Lung (tissue), 12 donors: ENCODE measurements around the gene RNASE4. TPM values are rescaled to one million over a fixed set of nuclear protein-coding genes. Genes with fewer than 3 reads are reported as not detected.

Experiments used
- ATAC-seq: fragments of 200-7000 bp; cut with Tn5 transposase; one replicate; pipeline ENCODE4 v1.9.1; 2020; ENCODE audit warnings: moderate number of reproducible peaks; ENCODE audit not compliant: insufficient read depth, low FRiP score
- DNase-seq, 3 donors: peaks; one replicate each; pipeline ENCODE4 v3.0.0-alpha.2; 2013 to 2017
- H3K27ac ChIP-seq, 2 donors: one replicate each; pipeline ENCODE4 v1.5.1; 2013; ENCODE audit warnings: mild to moderate bottlenecking in 2 of 2, moderate library complexity in 2 of 2, control low read depth in 1 of 2, inconsistent platforms in 1 of 2, low read depth in 1 of 2, low read length in 1 of 2
- H3K27me3 ChIP-seq, 3 donors: one replicate each; pipeline ENCODE4 v1.5.1; 2013; ENCODE audit warnings: low read length in 2 of 3; ENCODE audit not compliant: control insufficient read depth in 3 of 3, insufficient read depth in 3 of 3
- H3K36me3 ChIP-seq, 4 donors: one replicate each; pipeline ENCODE4 v1.5.1; 2013; ENCODE audit warnings: low read length in 4 of 4, mild to moderate bottlenecking in 1 of 4, moderate library complexity in 1 of 4; ENCODE audit not compliant: control insufficient read depth in 4 of 4, insufficient read depth in 4 of 4
- H3K4me1 ChIP-seq, 5 donors: one replicate each; pipeline ENCODE4 v1.5.1; 2013; ENCODE audit warnings: low read length in 5 of 5, mild to moderate bottlenecking in 2 of 5, moderate library complexity in 1 of 5; ENCODE audit not compliant: control insufficient read depth in 5 of 5, insufficient read depth in 5 of 5
- H3K4me3 ChIP-seq: one replicate; pipeline ENCODE4 v1.5.1; 2013; ENCODE audit warnings: mild to moderate bottlenecking, control low read depth, moderate library complexity
- H3K9ac ChIP-seq, 2 donors: one replicate each; pipeline ENCODE4 v1.5.1; 2013; ENCODE audit warnings: low read length in 2 of 2, control low read depth in 1 of 2; ENCODE audit not compliant: insufficient read depth in 1 of 2
- H3K9me3 ChIP-seq, 4 donors: one replicate each; pipeline ENCODE4 v1.5.1; 2013; ENCODE audit warnings: low read length in 3 of 4, mild to moderate bottlenecking in 1 of 4, moderate library complexity in 1 of 4; ENCODE audit not compliant: control insufficient read depth in 4 of 4, insufficient read depth in 3 of 4
- CTCF ChIP-seq: IDR thresholded peaks from 2 replicates; pipeline ENCODE4 v1.5.1; 2012; ENCODE audit warnings: mild to moderate bottlenecking; ENCODE audit errors: control extremely low read depth, extremely low read depth
- WGBS, 2 donors: extraction: QIAGEN DNeasy Blood & Tissue Kit; methylation state at CpG; one replicate each; pipeline ENCODE4 v1.1.7; 2013; 5-methylcytosine and 5-hydroxymethylcytosine counted together
- polyA plus RNA-seq, 2 donors: library from polyadenylated mRNA; stranded (reverse); fragments of 200-250 nt; gene quantifications; one replicate each; pipeline ENCODE4 v1.2.1, GENCODE V29; 2013
- total RNA-seq, 2 donors: library from RNA; depleted of rRNA in 1 of 2; stranded (reverse); fragments of >200 nt in 1 of 2; gene quantifications; one replicate each; pipeline ENCODE4 v1.2.1, GENCODE V29; 2014 to 2021
- donor health status: control.
- donor health status: control.
- donor health status: Bipolar disorder and iron deficiency.
- donor health status: healthy.
- donor health status: DM: yes; HTN: yes; CAD: no.

Gene RNASE4
- total and polyA plus RNA-seq, 4 donors, result 14.5 to 51.9 (median 28.6) TPM

- no peak for DNase-seq
- H3K36me3 ChIP-seq, result no peaks in the 10 kb centered on the region
- WGBS, 2 donors, result 81 to 92% methylated on average over 2 of the region's 2 CpGs
- no peaks in the 10 kb centered on the region for H3K9me3 ChIP-seq
- no peak for TF ChIP-seq CTCF
- no peak for ATAC-seq
- H3K27ac ChIP-seq, result no peak overlapping the region
- no peak overlapping the region for H3K4me3 ChIP-seq
- H3K27me3 ChIP-seq, result peaks cover 0 to 8% (median 0%) of the 10 kb centered on the region in 3 donors
- no peak overlapping the region for H3K9ac ChIP-seq
- peaks cover 0 to 10% (median 8%) of the 10 kb centered on the region in 5 donors for H3K4me1 ChIP-seq
Observed at GRCh38 chr14:20676072-20676471, 8.3 kb upstream of the RNASE4 start.

DNA sequence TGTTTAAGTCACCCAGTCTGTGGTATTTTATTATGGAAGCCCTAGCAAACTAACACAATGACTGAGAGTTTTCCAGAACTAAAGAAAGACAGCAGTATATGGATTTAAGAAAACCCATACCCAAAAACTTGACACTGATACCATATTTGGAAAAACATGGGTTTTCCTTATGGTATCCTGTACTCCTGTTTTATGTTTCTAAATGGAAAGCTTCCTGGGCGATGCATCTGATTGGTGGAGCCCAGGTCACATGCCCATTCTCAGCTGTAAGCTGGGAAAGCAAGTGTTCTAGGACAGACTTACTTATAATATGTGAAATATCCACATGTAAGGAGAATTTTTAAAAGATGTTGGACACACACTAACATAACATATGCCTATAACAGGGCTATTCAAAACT is 4.5 kb upstream of the RNASE4 start:
- no peak for ATAC-seq
- Histone ChIP-seq H3K27me3 (peaks cover 0 to 6% (median 0%) of the 10 kb centered on the region in 3 donors), H3K9ac (no peak overlapping the region), H3K27ac (no peak overlapping the region), H3K4me3 (no peak overlapping the region), H3K9me3 (no peaks in the 10 kb centered on the region), H3K36me3 (no peaks in the 10 kb centered on the region), H3K4me1 (peaks cover 0 to 15% (median 9%) of the 10 kb centered on the region in 5 donors)
- whole genome bisulfite sequencing, 2 donors, result 86 to 96% methylated on average over 1 of the region's 1 CpG
- no peak for TF ChIP-seq CTCF
- peak in 2 of 3 donors; percentile 30 to 45 for DNase-seq

GRCh38 chr14:20680363-20680762 is 4.0 kb upstream of the RNASE4 start:
- H3K27ac ChIP-seq, result no peak overlapping the region
- H3K9me3 ChIP-seq, result no peaks in the 10 kb centered on the region
- no peak overlapping the region for H3K4me3 ChIP-seq
- TF ChIP-seq CTCF, result no peak
- peaks cover 0 to 20% (median 9%) of the 10 kb centered on the region in 5 donors for H3K4me1 ChIP-seq
- H3K9ac ChIP-seq, result peak overlapping the region in 1 of 2 donors; percentile 99
- 47 to 54% methylated on average over 8 of the region's 8 CpGs for WGBS, 2 donors
- H3K27me3 ChIP-seq, result peaks cover 0 to 6% (median 0%) of the 10 kb centered on the region in 3 donors
- no peaks in the 10 kb centered on the region for H3K36me3 ChIP-seq
- ATAC-seq (no peak), DNase-seq (no peak)

DNA sequence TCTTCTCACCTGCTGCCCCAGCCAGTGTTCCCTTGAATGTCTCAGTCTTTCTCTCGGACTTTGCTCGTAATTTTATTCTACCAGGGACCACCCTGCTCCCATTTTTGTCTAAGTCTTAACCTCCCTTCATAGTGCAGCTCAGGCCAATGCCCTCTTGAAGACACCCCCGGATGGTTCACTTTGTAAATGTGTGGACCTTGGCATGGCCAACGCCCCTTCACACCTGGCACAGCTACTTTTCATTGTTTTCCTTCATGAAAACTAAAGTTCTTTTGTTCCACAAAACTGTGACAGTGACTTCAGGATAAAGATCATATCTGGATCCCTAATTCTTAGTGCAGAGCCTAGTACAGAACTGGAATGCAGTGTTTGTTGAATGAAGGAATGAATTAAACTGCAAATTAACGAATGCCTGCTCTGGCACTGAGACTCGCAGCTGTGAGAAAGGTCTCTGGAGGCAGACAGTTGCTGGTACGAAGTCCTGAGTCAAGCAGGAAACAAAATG is 3.5 kb upstream of the RNASE4 start:
- Histone ChIP-seq H3K4me3 (peak overlapping the region; percentile 32), H3K27ac (peak overlapping the region; percentile 98 to 100), H3K36me3 (no peaks in the 10 kb centered on the region), H3K27me3 (peaks cover 0 to 2% (median 0%) of the 10 kb centered on the region in 3 donors), H3K4me1 (peaks cover 0 to 23% (median 9%) of the 10 kb centered on the region in 5 donors), H3K9ac (peak overlapping the region in 1 of 2 donors; percentile 99), H3K9me3 (no peaks in the 10 kb centered on the region)
- WGBS, 2 donors, result 10 to 13% methylated on average over 7 of the region's 7 CpGs
- ATAC-seq (no peak), DNase-seq (no peak)
- no peak for TF ChIP-seq CTCF
